ENCODE data around the gene MIR17HG.

GRCh38 chr13:91359111-91359510 lies 11.6 kb downstream of the MIR17HG start:
- TF ChIP-seq, protein P1, sequence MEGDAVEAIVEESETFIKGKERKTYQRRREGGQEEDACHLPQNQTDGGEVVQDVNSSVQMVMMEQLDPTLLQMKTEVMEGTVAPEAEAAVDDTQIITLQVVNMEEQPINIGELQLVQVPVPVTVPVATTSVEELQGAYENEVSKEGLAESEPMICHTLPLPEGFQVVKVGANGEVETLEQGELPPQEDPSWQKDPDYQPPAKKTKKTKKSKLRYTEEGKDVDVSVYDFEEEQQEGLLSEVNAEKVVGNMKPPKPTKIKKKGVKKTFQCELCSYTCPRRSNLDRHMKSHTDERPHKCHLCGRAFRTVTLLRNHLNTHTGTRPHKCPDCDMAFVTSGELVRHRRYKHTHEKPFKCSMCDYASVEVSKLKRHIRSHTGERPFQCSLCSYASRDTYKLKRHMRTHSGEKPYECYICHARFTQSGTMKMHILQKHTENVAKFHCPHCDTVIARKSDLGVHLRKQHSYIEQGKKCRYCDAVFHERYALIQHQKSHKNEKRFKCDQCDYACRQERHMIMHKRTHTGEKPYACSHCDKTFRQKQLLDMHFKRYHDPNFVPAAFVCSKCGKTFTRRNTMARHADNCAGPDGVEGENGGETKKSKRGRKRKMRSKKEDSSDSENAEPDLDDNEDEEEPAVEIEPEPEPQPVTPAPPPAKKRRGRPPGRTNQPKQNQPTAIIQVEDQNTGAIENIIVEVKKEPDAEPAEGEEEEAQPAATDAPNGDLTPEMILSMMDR (IDR thresholded peaks at IDR 0.05; ENCODE audit: low read length): no peak
- no peak for TF ChIP-seq EZH2 (IDR thresholded peaks at IDR 0.05; ENCODE audit: borderline replicate concordance, low read length)

Measured in OCI-LY1 (cell line).